Neural progenitor cell (in vitro differentiated cells): ENCODE measurements around the gene CXCL14. TPM values are rescaled to one million over a fixed set of nuclear protein-coding genes. Genes with fewer than 3 reads are reported as not detected.

Experiments used
- DNase-seq: peaks from one replicate; pipeline ENCODE4 v3.0.0-alpha.2; 2016; ENCODE audit warnings: low spot score
- H2AFZ ChIP-seq: fragments of 200-600 bp; sonication (generic); replicated peaks from 2 replicates; pipeline ENCODE4 v1.6.1; 2016; ENCODE audit warnings: antibody characterized with exemption
- H3F3A ChIP-seq: fragments of 200-600 bp; sonication (generic); 2 replicates; pipeline ENCODE4 v1.6.1; 2016; ENCODE audit warnings: antibody characterized with exemption, low read depth
- H3K27ac ChIP-seq: fragments of 200-600 bp; sonication (generic); 2 replicates; pipeline ENCODE4 v1.5.1; 2016; ENCODE audit warnings: mild to moderate bottlenecking
- H3K27me3 ChIP-seq: fragments of 200-600 bp; sonication (generic); 2 replicates; pipeline ENCODE4 v1.6.1; 2016; ENCODE audit warnings: mild to moderate bottlenecking, moderate library complexity
- H3K36me3 ChIP-seq: fragments of 200-600 bp; sonication (generic); 2 replicates; pipeline ENCODE4 v1.5.1; 2016
- H3K4me1 ChIP-seq: fragments of 200-600 bp; sonication (generic); 2 replicates; pipeline ENCODE4 v1.6.1; 2016; ENCODE audit warnings: mixed run types
- H3K4me2 ChIP-seq: fragments of 200-600 bp; sonication (generic); 2 replicates; pipeline ENCODE4 v1.6.1; 2016
- H3K4me3 ChIP-seq: fragments of 200-600 bp; sonication (generic); 2 replicates; pipeline ENCODE4 v1.5.1; 2016
- H3K79me2 ChIP-seq: fragments of 200-600 bp; sonication (generic); 2 replicates; pipeline ENCODE4 v1.6.1; 2016; ENCODE audit warnings: low read depth
- H3K9ac ChIP-seq: fragments of 200-600 bp; sonication (generic); 2 replicates; pipeline ENCODE4 v1.6.1; 2016
- H3K9me3 ChIP-seq: fragments of 200-600 bp; sonication (generic); 2 replicates; pipeline ENCODE4 v1.5.1; 2016; ENCODE audit warnings: low read depth
- H4K20me1 ChIP-seq: fragments of 200-600 bp; sonication (generic); 2 replicates; pipeline ENCODE4 v1.6.1; 2016; ENCODE audit warnings: low read depth
- H3K27ac Mint-ChIP-seq: 3 replicates; pipeline ENCODE4 v1.8.0; 2021; ENCODE audit warnings: mixed read lengths
- H3K27me3 Mint-ChIP-seq: 2 replicates; pipeline ENCODE4 v1.8.0; 2022; ENCODE audit warnings: low read depth, mild to moderate bottlenecking, inconsistent platforms, moderate library complexity, mixed read lengths; ENCODE audit not compliant: insufficient read depth
- H3K36me3 Mint-ChIP-seq: 3 replicates; pipeline ENCODE4 v1.8.0; 2021; ENCODE audit warnings: mixed read lengths
- H3K4me1 Mint-ChIP-seq: 3 replicates; pipeline ENCODE4 v1.8.0; 2021; ENCODE audit warnings: mixed read lengths
- H3K4me3 Mint-ChIP-seq: 3 replicates; pipeline ENCODE4 v1.8.0; 2021; ENCODE audit warnings: mild to moderate bottlenecking, moderate library complexity, mixed read lengths
- H3K9me3 Mint-ChIP-seq: 3 replicates; pipeline ENCODE4 v1.8.0; 2020; ENCODE audit warnings: mixed read lengths
- CTCF ChIP-seq: fragments of 200-600 bp; sonication (generic); IDR thresholded peaks from 2 replicates; pipeline ENCODE4 v1.5.1; 2017; ENCODE audit warnings: antibody characterized with exemption, mild to moderate bottlenecking
- EZH2 ChIP-seq: fragments of 200-600 bp; sonication (generic); IDR thresholded peaks from 2 replicates; pipeline ENCODE4 v1.6.1; 2017; ENCODE audit warnings: antibody characterized with exemption, mild to moderate bottlenecking, moderate library complexity
- EZH2phosphoT487 ChIP-seq: fragments of 200-600 bp; sonication (generic); IDR thresholded peaks from 2 replicates; pipeline ENCODE4 v1.6.1; 2017; ENCODE audit warnings: antibody characterized with exemption
- total RNA-seq: library from RNA; depleted of rRNA; stranded (reverse); fragments of >200 nt; gene quantifications from 2 replicates; pipeline ENCODE4 v1.2.3, GENCODE V29; 2015; ENCODE audit warnings: low replicate concordance

CXCL14 gene
- total RNA-seq, 1 donor from 2014 or later: 0.45 TPM

- Histone ChIP-seq H3K27ac (no peak overlapping the region), H4K20me1 (peaks cover 4% of the 10 kb centered on the region), H3K27me3 (peaks cover 32% of the 10 kb centered on the region), H3K4me3 (no peak overlapping the region), H2AFZ (no peak overlapping the region), H3K4me1 (peaks cover 20% of the 10 kb centered on the region), H3K9ac (no peak overlapping the region), H3K9me3 (no peaks in the 10 kb centered on the region), H3K79me2 (no peaks in the 10 kb centered on the region), H3F3A (no peaks in the 10 kb centered on the region), H3K36me3 (no peaks in the 10 kb centered on the region), H3K4me2 (no peak overlapping the region)
- H3K9me3 Mint-ChIP-seq: no peaks in the 10 kb centered on the region
- peaks cover 21% of the 10 kb centered on the region for H3K27me3 Mint-ChIP-seq
- no peak overlapping the region for H3K27ac Mint-ChIP-seq
- H3K4me3 Mint-ChIP-seq: no peak overlapping the region
- H3K4me1 Mint-ChIP-seq: peaks cover 9% of the 10 kb centered on the region
- H3K36me3 Mint-ChIP-seq: no peaks in the 10 kb centered on the region
- TF ChIP-seq CTCF (no peak), EZH2phosphoT487 (no peak), EZH2 (no peak)
- no peak for DNase-seq
Observed at GRCh38 chr5:135584276-135584675, 5.5 kb upstream of the CXCL14 start.

DNA sequence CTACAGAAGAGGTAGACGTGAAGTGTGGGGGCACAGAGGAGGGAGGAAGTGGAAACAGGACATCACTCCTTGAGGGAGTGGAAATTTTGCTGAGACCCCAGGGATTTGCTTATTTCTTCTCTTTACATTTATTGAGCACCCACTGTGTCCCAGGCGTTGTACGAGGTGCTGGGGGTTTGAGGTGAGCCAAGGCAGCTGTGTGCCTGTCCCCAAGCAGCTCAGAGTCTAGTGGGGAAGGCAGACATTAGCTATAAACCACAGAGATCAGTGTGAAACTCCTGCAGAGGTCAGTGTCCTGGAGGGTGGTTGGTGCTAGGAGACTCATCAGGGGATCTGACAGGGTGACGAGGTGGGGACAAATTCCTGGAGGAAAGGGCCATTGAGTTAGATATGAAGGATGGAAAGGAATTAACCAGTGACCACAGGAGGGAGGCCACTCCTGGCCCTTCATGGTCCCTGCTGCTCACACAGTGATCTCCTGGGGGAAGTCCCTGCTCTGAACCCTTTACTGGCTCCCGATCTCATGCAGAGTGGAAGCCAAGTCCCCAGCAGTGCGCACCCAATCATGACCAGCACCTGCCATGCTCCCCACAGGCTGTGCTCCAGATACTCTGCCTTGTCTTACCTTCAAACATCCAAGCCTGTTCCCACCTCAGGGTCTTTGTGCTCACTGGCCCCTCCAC, 3.4 kb upstream of the CXCL14 start:
- Histone ChIP-seq H3K4me2 (no peak overlapping the region), H4K20me1 (peaks cover 11% of the 10 kb centered on the region), H3K9ac (no peak overlapping the region), H3K9me3 (no peaks in the 10 kb centered on the region), H3K4me1 (peaks cover 31% of the 10 kb centered on the region), H3K4me3 (no peak overlapping the region), H3K36me3 (no peaks in the 10 kb centered on the region), H2AFZ (no peak overlapping the region), H3K27ac (no peak overlapping the region), H3K27me3 (peaks cover 52% of the 10 kb centered on the region), H3F3A (no peaks in the 10 kb centered on the region), H3K79me2 (no peaks in the 10 kb centered on the region)
- Mint-ChIP-seq H3K4me3 (no peak overlapping the region), H3K27ac (no peak overlapping the region), H3K9me3 (no peaks in the 10 kb centered on the region), H3K4me1 (peaks cover 22% of the 10 kb centered on the region), H3K36me3 (no peaks in the 10 kb centered on the region), H3K27me3 (peaks cover 39% of the 10 kb centered on the region)
- no peak for DNase-seq
- no peak for TF ChIP-seq EZH2phosphoT487
- no peak for TF ChIP-seq EZH2
- TF ChIP-seq CTCF: no peak

GRCh38 chr5:135578305-135578684, 496 bp downstream of the CXCL14 start:
- Mint-ChIP-seq H3K4me3 (peak overlapping the region; percentile 63), H3K36me3 (no peaks in the 10 kb centered on the region), H3K9me3 (no peaks in the 10 kb centered on the region), H3K27me3 (peaks cover 31% of the 10 kb centered on the region), H3K27ac (no peak overlapping the region), H3K4me1 (peaks cover 38% of the 10 kb centered on the region)
- Histone ChIP-seq H3K4me3 (peak overlapping the region; percentile 50), H3K79me2 (no peaks in the 10 kb centered on the region), H3F3A (peaks cover 10% of the 10 kb centered on the region), H3K27ac (no peak overlapping the region), H3K27me3 (peaks cover 74% of the 10 kb centered on the region), H3K36me3 (no peaks in the 10 kb centered on the region), H3K4me1 (peaks cover 32% of the 10 kb centered on the region), H3K9me3 (no peaks in the 10 kb centered on the region), H3K9ac (no peak overlapping the region), H3K4me2 (peak overlapping the region; percentile 89), H2AFZ (no peak overlapping the region), H4K20me1 (peaks cover 22% of the 10 kb centered on the region)
- peak; percentile 17 for DNase-seq
- TF ChIP-seq EZH2 (no peak), EZH2phosphoT487 (no peak), CTCF (no peak)
